OCI-LY1 (cell line): ENCODE data around the gene LRFN4.

Experiments used
- H2AFZ ChIP-seq: fragments of 200-600 bp; sonication (generic), shearing (Covaris generic); 2 replicates; pipeline ENCODE4 v1.6.0; 2014; ENCODE audit warnings: antibody characterized with exemption, mild to moderate bottlenecking, low read length
- H3F3A ChIP-seq: fragments of 200-600 bp; sonication (generic), shearing (Covaris generic); 2 replicates; pipeline ENCODE4 v1.6.0; 2014; ENCODE audit warnings: mild to moderate bottlenecking, antibody characterized with exemption, low read length, moderate library complexity; ENCODE audit not compliant: insufficient read depth
- H3K27ac ChIP-seq: fragments of 200-600 bp; sonication (generic); 2 replicates; pipeline ENCODE4 v1.5.1; 2014; ENCODE audit warnings: low read length, mixed run types, mild to moderate bottlenecking, low read depth; ENCODE audit not compliant: poor library complexity, severe bottlenecking
- H3K27me3 ChIP-seq: fragments of 200-600 bp; sonication (generic); 2 replicates; pipeline ENCODE4 v1.6.0; 2014; ENCODE audit warnings: antibody characterized with exemption, mild to moderate bottlenecking, low read length, moderate library complexity; ENCODE audit not compliant: insufficient read depth
- H3K36me3 ChIP-seq: fragments of 200-600 bp; sonication (generic); 2 replicates; pipeline ENCODE4 v1.6.1; 2014; ENCODE audit warnings: mild to moderate bottlenecking, antibody characterized with exemption, low read length, moderate library complexity, mixed read lengths; ENCODE audit not compliant: insufficient read depth
- H3K4me1 ChIP-seq: fragments of 200-600 bp; sonication (generic); 2 replicates; pipeline ENCODE4 v1.5.1; 2014; ENCODE audit warnings: mild to moderate bottlenecking, low read length, moderate library complexity; ENCODE audit not compliant: insufficient read depth, severe bottlenecking
- H3K4me2 ChIP-seq: fragments of 200-600 bp; sonication (generic), shearing (Covaris generic); 2 replicates; pipeline ENCODE4 v1.6.1; 2014; ENCODE audit warnings: low read length
- H3K4me3 ChIP-seq: fragments of 200-600 bp; sonication (generic); 2 replicates; pipeline ENCODE4 v1.5.1; 2014; ENCODE audit warnings: low read length, low read depth, mild to moderate bottlenecking, mixed read lengths; ENCODE audit not compliant: poor library complexity, severe bottlenecking
- H3K79me2 ChIP-seq: fragments of 200-600 bp; shearing (Covaris generic); 2 replicates; pipeline ENCODE4 v1.6.1; 2016; ENCODE audit warnings: mixed run types, low read length, mixed read lengths; ENCODE audit not compliant: insufficient read depth
- H3K9ac ChIP-seq: fragments of 200-600 bp; sonication (generic), shearing (Covaris generic); 2 replicates; pipeline ENCODE4 v1.6.1; 2014; ENCODE audit warnings: mild to moderate bottlenecking, low read length, mixed read lengths
- H3K9me2 ChIP-seq: fragments of 200-600 bp; sonication (generic), shearing (Covaris generic); 2 replicates; pipeline ENCODE4 v1.6.1; 2014; ENCODE audit warnings: low read depth, mild to moderate bottlenecking, low read length, mixed read lengths
- H3K9me3 ChIP-seq: fragments of 200-600 bp; shearing (Covaris generic); 2 replicates; pipeline ENCODE4 v1.6.1; 2014; ENCODE audit warnings: low read length, mixed read lengths
- H4K20me1 ChIP-seq: fragments of 200-600 bp; sonication (generic), shearing (Covaris generic); 2 replicates; pipeline ENCODE4 v1.6.0; 2016; ENCODE audit warnings: mild to moderate bottlenecking, low read length; ENCODE audit not compliant: insufficient read depth
- EZH2 ChIP-seq: fragments of 200-600 bp; sonication (generic), shearing (Covaris generic); IDR thresholded peaks from 2 replicates; pipeline ENCODE4 v1.8.0; 2017; ENCODE audit warnings: borderline replicate concordance, mixed run types, mild to moderate bottlenecking, antibody characterized with exemption, low read length, moderate library complexity, mixed read lengths
- TF ChIP-seq, protein P1 (sequence below): fragments of 200-600 bp; sonication (generic), shearing (Covaris generic); IDR thresholded peaks from 2 replicates; pipeline ENCODE4 v1.5.1; 2017; ENCODE audit warnings: mild to moderate bottlenecking, antibody characterized with exemption, low read length, moderate library complexity, mixed read lengths

Gene LRFN4

GRCh38 chr11:66909181-66909580 is 52.3 kb downstream of the LRFN4 start:
- no peaks in the 10 kb centered on the region for H3K9me2 ChIP-seq
- H3F3A ChIP-seq: no peaks in the 10 kb centered on the region
- no peak overlapping the region for H2AFZ ChIP-seq
- H3K4me2 ChIP-seq: no peak overlapping the region
- H4K20me1 ChIP-seq: no peaks in the 10 kb centered on the region
- H3K4me1 ChIP-seq: no peaks in the 10 kb centered on the region
- no peaks in the 10 kb centered on the region for H3K9me3 ChIP-seq
- no peak overlapping the region for H3K27ac ChIP-seq
- H3K36me3 ChIP-seq: no peaks in the 10 kb centered on the region
- H3K4me3 ChIP-seq: no peak overlapping the region
- peaks cover 7% of the 10 kb centered on the region; the same call in 1 of the 2 replicates for H3K27me3 ChIP-seq
- H3K9ac ChIP-seq: no peak overlapping the region
- TF ChIP-seq, protein P1, sequence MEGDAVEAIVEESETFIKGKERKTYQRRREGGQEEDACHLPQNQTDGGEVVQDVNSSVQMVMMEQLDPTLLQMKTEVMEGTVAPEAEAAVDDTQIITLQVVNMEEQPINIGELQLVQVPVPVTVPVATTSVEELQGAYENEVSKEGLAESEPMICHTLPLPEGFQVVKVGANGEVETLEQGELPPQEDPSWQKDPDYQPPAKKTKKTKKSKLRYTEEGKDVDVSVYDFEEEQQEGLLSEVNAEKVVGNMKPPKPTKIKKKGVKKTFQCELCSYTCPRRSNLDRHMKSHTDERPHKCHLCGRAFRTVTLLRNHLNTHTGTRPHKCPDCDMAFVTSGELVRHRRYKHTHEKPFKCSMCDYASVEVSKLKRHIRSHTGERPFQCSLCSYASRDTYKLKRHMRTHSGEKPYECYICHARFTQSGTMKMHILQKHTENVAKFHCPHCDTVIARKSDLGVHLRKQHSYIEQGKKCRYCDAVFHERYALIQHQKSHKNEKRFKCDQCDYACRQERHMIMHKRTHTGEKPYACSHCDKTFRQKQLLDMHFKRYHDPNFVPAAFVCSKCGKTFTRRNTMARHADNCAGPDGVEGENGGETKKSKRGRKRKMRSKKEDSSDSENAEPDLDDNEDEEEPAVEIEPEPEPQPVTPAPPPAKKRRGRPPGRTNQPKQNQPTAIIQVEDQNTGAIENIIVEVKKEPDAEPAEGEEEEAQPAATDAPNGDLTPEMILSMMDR: no peak
- no peak for TF ChIP-seq EZH2
- no peaks in the 10 kb centered on the region for H3K79me2 ChIP-seq

DNA sequence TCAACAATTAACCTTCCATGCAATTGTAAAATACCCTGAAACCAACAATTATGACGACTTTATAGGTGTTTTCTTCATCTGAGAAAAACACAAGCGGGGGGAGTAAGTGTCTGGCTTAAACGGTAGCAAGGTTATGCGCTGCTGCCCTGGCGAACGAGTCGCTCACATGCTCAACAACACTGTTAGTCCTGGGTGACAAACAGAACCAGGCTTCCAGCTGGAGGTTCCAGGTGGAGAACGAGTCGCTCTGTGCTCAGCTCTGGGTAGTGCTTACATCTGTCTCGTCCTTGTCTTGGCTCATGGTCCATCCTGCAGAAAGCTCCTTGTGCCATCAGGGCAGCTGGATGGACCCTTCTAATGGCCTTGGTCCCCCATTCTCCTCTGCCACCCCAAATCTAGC is 53.2 kb downstream of the LRFN4 start:
- no peak overlapping the region for H3K9ac ChIP-seq
- H2AFZ ChIP-seq: no peak overlapping the region
- no peaks in the 10 kb centered on the region for H3K36me3 ChIP-seq
- H3K79me2 ChIP-seq: no peaks in the 10 kb centered on the region
- no peak for TF ChIP-seq EZH2
- TF ChIP-seq, protein P1: no peak
- no peaks in the 10 kb centered on the region for H4K20me1 ChIP-seq
- no peak overlapping the region for H3K27ac ChIP-seq
- H3F3A ChIP-seq: no peaks in the 10 kb centered on the region
- H3K4me3 ChIP-seq: no peak overlapping the region
- no peaks in the 10 kb centered on the region for H3K9me3 ChIP-seq
- H3K27me3 ChIP-seq: peaks cover 7% of the 10 kb centered on the region; the same call in 1 of the 2 replicates
- no peak overlapping the region for H3K4me2 ChIP-seq
- H3K9me2 ChIP-seq: no peaks in the 10 kb centered on the region
- H3K4me1 ChIP-seq: no peaks in the 10 kb centered on the region
